Neutrophil (primary cell): ENCODE measurements around the gene UCK1.

Experiments
- H3K27ac ChIP-seq: fragments of 200-600 bp; sonication (generic); 2 replicates; pipeline ENCODE4 v1.5.1; 2016; ENCODE audit warnings: mild to moderate bottlenecking, moderate library complexity
- H3K27me3 ChIP-seq: fragments of 200-600 bp; sonication (generic); 2 replicates; pipeline ENCODE4 v1.6.0; 2016; ENCODE audit warnings: mild to moderate bottlenecking
- H3K36me3 ChIP-seq: fragments of 200-600 bp; sonication (generic); 2 replicates; pipeline ENCODE4 v1.5.1; 2017
- H3K4me1 ChIP-seq, 2 experiments: fragments of 200-600 bp in 1 of 2; sonication (generic) in 1 of 2; 1 replicate in 1 of 2; 2 replicates in 1 of 2; pipeline versions ENCODE4 v1.5.1 to v1.6.1; 2013 to 2016; ENCODE audit warnings: low read depth in 1 of 2, low read length in 1 of 2, mild to moderate bottlenecking in 1 of 2, moderate library complexity in 1 of 2; ENCODE audit not compliant: control insufficient read depth in 1 of 2, insufficient read depth in 1 of 2
- H3K4me3 ChIP-seq, 2 experiments: fragments of 200-600 bp in 1 of 2; sonication (generic) in 1 of 2; 1 replicate in 1 of 2; 2 replicates in 1 of 2; pipeline ENCODE4 v1.5.1; 2013 to 2016; ENCODE audit warnings: low read depth in 1 of 2, low read length in 1 of 2, mild to moderate bottlenecking in 1 of 2, moderate library complexity in 1 of 2
- H3K9me3 ChIP-seq: fragments of 200-600 bp; sonication (generic); 2 replicates; pipeline ENCODE4 v1.5.1; 2016
- CTCF ChIP-seq: fragments of 200-600 bp; sonication (generic); IDR thresholded peaks from 2 replicates; pipeline ENCODE4 v1.5.1; 2016; ENCODE audit warnings: antibody characterized with exemption

The UCK1 gene

DNA sequence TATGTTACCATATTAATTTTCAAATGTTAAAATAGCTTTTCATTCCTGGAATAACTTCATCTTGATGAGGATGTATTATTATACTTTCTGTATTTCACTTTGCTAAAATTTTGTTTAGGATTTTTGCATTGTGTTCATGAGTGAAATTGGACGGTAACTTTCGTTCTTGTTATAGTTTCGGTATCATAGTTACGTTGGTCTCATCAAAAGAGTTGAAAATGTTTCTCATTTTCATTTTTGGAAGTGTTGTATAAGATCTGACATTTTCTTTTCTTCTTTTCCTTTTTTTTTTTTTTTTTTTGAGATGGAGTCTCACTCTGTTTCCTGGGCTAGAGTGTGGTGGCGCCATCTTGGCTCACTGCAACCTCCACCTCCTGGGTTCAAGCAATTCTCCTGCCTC, 34.3 kb upstream of the UCK1 start:
- Histone ChIP-seq H3K27me3 (no peaks in the 10 kb centered on the region), H3K27ac (no peak overlapping the region), H3K4me3 (no peak overlapping the region), H3K4me1 (no peaks in the 10 kb centered on the region), H3K9me3 (no peaks in the 10 kb centered on the region), H3K36me3 (peaks cover 4% of the 10 kb centered on the region)
- no peak for TF ChIP-seq CTCF

DNA sequence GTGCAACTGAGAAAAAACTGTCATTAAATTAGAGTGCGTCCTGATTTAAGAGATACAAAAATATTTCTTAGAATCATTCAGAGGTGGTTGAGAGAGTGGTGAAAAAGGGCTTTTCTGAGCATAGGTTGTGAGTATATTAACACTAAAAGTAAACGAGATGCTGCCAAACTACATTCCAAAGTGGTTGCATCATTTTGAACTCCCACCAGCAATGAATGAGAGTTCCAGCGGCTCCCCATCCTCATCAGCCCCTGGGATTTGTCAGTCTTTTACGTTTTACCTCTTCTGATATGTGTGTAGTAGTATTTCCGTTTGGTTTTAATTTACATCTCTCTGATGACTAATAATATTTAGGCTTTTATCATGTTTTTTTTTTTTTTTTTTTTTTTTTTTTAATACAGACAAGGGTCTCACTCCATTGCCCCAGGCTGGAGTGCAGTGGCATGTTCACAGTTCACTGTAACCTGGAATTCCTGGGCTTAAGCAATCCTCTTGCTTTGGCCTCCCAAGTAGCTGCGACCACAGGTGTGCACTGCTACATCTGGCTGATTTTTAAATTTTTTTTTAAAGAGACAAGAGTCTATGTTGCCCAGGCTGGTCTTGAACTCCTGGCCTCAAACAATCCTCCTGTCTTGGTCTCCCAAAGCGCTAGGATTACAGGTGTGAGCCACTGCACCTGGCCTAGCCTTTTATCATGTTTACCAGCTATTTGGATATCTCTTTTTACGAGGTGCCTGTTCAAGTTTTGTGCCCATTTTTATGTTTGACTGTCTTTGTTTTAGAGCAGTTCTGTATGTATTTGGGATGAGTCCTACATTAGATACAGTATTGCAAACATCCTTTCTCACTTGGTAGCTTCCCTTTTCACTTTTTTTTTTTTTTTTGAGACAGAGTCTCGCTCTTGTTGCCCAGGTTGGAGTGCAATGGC, 31.2 kb upstream of the UCK1 start:
- Histone ChIP-seq H3K9me3 (no peaks in the 10 kb centered on the region), H3K4me3 (no peak overlapping the region), H3K27ac (no peak overlapping the region), H3K36me3 (no peaks in the 10 kb centered on the region), H3K27me3 (no peaks in the 10 kb centered on the region), H3K4me1 (no peaks in the 10 kb centered on the region)
- no peak for TF ChIP-seq CTCF

DNA sequence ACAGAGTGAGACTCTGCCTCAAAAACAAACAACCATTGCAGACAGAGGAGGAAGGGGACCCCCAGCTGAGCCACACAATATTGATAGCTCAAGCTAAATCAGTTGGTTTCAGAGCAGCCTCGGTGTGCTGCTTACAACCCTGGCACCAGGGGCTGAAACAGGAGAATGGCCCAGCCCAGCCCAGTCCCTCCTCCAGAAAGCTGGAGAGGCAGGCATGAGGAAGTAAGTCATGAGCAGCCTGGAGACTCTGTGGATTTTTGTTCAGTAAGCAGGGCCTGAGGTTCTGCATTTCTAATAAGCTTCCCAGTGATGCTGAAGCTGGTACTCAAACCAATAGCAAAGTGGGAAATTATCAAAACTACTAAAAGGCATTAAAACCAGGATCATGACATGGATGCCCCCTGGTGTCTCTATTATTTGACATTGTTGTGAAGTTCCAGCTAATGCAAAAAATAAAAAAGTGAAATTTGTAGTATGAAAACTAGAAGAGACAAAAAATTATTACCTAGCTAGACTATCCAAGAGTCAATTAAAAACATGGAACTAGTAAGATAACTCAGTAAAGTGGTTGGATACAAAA, 28.4 kb upstream of the UCK1 start:
- H3K4me3 ChIP-seq, result no peak overlapping the region
- TF ChIP-seq CTCF, result no peak
- no peaks in the 10 kb centered on the region for H3K36me3 ChIP-seq
- H3K27ac ChIP-seq, result no peak overlapping the region
- no peaks in the 10 kb centered on the region for H3K4me1 ChIP-seq
- H3K27me3 ChIP-seq, result peaks cover 26% of the 10 kb centered on the region
- no peaks in the 10 kb centered on the region for H3K9me3 ChIP-seq

DNA sequence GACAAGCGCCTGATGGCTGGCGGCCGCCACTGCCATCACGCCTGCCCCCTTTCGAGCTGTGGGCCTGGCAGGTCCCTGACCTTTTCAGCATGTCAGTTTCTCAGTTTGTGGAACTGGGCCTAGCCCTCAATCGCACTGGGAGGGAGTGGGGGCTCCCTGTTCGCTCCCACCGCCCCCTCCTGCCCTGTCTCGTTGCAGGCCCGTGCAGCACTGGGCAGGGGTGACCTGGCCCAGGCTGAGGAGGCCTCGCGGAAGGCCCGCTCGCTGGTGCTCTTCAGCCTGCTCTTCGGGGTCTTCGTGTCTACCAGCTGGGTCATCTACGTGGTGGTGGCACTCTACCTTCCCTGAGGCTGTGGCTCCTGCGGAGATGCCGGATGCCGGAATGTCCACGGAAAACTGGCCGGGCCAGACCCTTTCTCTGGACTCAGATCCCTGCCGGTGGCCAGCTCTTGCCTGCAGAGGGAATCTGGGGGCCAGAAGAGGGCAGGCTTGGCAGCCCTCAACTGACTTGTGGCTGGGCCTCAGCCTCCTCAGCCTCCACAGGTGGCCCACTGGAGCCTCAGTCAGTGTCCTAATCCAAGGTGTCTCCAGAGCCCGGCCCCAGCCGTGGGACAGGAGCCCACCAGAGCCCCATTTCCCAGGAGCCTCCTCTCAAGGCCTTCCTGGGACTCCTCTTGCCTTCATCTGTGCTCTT, 26.9 kb upstream of the UCK1 start:
- H3K27ac ChIP-seq, result no peak overlapping the region
- no peak for TF ChIP-seq CTCF
- H3K27me3 ChIP-seq, result peaks cover 41% of the 10 kb centered on the region
- no peak overlapping the region for H3K4me3 ChIP-seq
- H3K9me3 ChIP-seq, result no peaks in the 10 kb centered on the region
- no peaks in the 10 kb centered on the region for H3K4me1 ChIP-seq
- no peaks in the 10 kb centered on the region for H3K36me3 ChIP-seq

- peaks cover 55% of the 10 kb centered on the region for H3K27me3 ChIP-seq
- no peaks in the 10 kb centered on the region for H3K9me3 ChIP-seq
Observed at GRCh38 chr9:131555841-131556673, 25.0 kb upstream of the UCK1 start.

More at GRCh38 chr9:131555841-131556673, 25.0 kb upstream of the UCK1 start:
- H3K36me3 ChIP-seq, result no peaks in the 10 kb centered on the region
- H3K4me3 ChIP-seq, result no peak overlapping the region
- TF ChIP-seq CTCF, result no peak
- H3K4me1 ChIP-seq, result no peaks in the 10 kb centered on the region
- H3K27ac ChIP-seq, result no peak overlapping the region
